Astrocyte of the cerebellum (primary cell): ENCODE data around the gene KHK.

ENCODE experiments used
- DNase-seq: peaks from one replicate; pipeline ENCODE4 v3.0.0-alpha.2; 2011; ENCODE audit warnings: low read depth
- H3K4me3 ChIP-seq: 2 replicates; pipeline ENCODE4 v1.5.1; 2011; ENCODE audit warnings: mild to moderate bottlenecking, low read depth, low read length, moderate library complexity
- in situ Hi-C: cut with HindIII; loops from 2 replicates; pipeline ENCODE4 v1.10.0; 2017; ENCODE audit warnings: low sequenced_read_pairs
- TF ChIP-seq, protein P1 (sequence below): IDR thresholded peaks from 2 replicates; pipeline ENCODE4 v1.5.1; 2012; ENCODE audit warnings: low read length, low read depth, moderate library complexity, mild to moderate bottlenecking; ENCODE audit errors: missing control alignments

KHK gene

DNA sequence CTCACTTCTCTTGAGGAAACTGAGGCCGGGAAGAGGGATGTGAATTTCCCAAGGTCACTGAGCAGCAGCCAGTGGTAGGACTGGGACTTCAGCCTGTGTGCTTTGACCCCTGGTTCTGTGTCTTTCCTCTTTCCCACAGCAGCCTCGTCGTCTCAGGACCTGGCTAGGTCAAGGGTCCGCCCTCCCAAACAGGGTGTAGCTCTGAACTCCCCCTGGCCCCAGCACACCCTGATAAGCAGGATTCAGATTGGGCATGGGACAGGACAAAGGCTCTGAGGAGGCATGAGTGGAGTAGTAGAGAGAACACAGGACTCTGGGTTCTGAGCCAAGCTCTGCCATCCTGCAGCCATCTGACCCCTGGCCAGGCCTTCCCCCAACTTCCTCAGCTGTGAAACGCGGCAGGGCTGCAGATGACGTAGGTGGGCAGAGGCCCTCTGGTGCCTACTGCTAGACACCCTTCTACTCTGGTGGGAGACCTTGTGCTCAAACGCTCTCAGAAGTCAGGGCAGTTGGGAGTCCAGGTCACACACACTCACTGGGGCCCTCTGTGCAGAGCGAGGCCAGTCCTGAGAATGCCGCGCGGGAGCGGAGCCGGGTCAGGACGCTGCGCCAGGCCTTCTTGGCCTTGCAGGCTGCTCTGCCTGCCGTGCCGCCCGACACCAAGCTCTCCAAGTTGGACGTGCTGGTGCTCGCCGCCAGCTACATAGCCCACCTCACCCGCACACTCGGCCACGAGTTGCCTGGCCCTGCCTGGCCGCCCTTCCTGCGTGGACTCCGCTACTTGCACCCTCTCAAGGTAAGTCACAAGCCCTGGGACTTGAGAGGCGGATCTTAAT is 63.2 kb downstream of the KHK start:
- TF ChIP-seq, protein P1, sequence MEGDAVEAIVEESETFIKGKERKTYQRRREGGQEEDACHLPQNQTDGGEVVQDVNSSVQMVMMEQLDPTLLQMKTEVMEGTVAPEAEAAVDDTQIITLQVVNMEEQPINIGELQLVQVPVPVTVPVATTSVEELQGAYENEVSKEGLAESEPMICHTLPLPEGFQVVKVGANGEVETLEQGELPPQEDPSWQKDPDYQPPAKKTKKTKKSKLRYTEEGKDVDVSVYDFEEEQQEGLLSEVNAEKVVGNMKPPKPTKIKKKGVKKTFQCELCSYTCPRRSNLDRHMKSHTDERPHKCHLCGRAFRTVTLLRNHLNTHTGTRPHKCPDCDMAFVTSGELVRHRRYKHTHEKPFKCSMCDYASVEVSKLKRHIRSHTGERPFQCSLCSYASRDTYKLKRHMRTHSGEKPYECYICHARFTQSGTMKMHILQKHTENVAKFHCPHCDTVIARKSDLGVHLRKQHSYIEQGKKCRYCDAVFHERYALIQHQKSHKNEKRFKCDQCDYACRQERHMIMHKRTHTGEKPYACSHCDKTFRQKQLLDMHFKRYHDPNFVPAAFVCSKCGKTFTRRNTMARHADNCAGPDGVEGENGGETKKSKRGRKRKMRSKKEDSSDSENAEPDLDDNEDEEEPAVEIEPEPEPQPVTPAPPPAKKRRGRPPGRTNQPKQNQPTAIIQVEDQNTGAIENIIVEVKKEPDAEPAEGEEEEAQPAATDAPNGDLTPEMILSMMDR, result no peak
- in situ Hi-C loops, result no loop called here

More for the DNA sequence above, 63.2 kb downstream of the KHK start:
- H3K4me3 ChIP-seq, result no peak overlapping the region
- no peak for DNase-seq
